Peyer's patch (tissue), 4 donors: ENCODE data around the gene AFDN.

Experiments
- POLR2A ChIP-seq, 2 donors: fragments of 450-650 bp; IDR thresholded peaks; one replicate each; pipeline ENCODE4 v1.5.1; 2017; ENCODE audit warnings: antibody characterized with exemption in 2 of 2, mild to moderate bottlenecking in 2 of 2, moderate library complexity in 2 of 2
- TF ChIP-seq, protein P1 (sequence below), 6 experiments: fragments of 450-650 bp in 4 of 6; fragments of 200-600 bp in 2 of 6; sonication (generic) in 1 of 6; IDR thresholded peaks; one replicate each; pipeline ENCODE4 v1.5.1; 2017 to 2019; ENCODE audit warnings: antibody characterized with exemption in 6 of 6, mild to moderate bottlenecking in 3 of 6, moderate library complexity in 1 of 6

DNA sequence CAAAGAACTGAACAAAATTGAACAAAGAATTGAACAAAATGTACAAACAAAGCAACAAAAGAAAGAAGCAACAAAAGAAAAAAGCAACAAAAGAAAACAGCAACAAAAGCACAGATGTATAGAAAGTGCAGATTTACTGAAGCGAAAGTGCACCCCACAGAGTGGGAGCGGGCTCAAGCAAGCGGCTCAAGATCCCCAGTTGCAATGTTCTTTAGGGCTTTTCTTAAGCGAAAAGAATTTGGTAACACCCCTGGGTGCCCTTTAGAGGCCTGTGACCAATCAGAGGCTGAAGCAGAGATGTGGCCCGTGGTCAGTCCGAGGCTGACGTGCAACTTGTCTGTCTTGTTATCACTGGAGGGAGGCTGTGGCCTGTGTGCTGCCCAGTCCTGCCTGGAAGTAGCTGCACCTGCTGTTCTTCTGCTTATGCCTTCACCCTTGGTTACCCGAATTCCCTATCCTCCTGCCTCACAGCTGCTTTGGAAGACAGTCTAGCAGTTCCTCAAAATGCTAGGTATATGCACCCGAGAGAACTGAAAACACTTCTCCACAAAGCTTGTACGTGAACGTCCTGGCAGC is 157.5 kb downstream of the AFDN start:
- TF ChIP-seq, protein P1, sequence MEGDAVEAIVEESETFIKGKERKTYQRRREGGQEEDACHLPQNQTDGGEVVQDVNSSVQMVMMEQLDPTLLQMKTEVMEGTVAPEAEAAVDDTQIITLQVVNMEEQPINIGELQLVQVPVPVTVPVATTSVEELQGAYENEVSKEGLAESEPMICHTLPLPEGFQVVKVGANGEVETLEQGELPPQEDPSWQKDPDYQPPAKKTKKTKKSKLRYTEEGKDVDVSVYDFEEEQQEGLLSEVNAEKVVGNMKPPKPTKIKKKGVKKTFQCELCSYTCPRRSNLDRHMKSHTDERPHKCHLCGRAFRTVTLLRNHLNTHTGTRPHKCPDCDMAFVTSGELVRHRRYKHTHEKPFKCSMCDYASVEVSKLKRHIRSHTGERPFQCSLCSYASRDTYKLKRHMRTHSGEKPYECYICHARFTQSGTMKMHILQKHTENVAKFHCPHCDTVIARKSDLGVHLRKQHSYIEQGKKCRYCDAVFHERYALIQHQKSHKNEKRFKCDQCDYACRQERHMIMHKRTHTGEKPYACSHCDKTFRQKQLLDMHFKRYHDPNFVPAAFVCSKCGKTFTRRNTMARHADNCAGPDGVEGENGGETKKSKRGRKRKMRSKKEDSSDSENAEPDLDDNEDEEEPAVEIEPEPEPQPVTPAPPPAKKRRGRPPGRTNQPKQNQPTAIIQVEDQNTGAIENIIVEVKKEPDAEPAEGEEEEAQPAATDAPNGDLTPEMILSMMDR (IDR thresholded peaks at IDR 0.05) = no peak
- no peak for TF ChIP-seq POLR2A (IDR thresholded peaks at IDR 0.05)
